ENCODE data around the gene ACTL6B.
"Not testable (repeated sequence)": the region's sequence is repeated elsewhere in the genome, so short reads cannot be mapped to it uniquely, and the experiment has no call there.

GRCh38 chr7:100701089-100701488 lies 44.8 kb upstream of the ACTL6B start:
- TF ChIP-seq, protein P1, sequence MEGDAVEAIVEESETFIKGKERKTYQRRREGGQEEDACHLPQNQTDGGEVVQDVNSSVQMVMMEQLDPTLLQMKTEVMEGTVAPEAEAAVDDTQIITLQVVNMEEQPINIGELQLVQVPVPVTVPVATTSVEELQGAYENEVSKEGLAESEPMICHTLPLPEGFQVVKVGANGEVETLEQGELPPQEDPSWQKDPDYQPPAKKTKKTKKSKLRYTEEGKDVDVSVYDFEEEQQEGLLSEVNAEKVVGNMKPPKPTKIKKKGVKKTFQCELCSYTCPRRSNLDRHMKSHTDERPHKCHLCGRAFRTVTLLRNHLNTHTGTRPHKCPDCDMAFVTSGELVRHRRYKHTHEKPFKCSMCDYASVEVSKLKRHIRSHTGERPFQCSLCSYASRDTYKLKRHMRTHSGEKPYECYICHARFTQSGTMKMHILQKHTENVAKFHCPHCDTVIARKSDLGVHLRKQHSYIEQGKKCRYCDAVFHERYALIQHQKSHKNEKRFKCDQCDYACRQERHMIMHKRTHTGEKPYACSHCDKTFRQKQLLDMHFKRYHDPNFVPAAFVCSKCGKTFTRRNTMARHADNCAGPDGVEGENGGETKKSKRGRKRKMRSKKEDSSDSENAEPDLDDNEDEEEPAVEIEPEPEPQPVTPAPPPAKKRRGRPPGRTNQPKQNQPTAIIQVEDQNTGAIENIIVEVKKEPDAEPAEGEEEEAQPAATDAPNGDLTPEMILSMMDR (IDR thresholded peaks at IDR 0.05; ENCODE audit: low read depth, low read length), result not testable (repeated sequence)
- not testable (repeated sequence) for TF ChIP-seq POLR2A (IDR thresholded peaks at IDR 0.05; ENCODE audit: extremely low read depth, insufficient read length)
